ENCODE data around the gene KLHL29. TPM values are rescaled to one million over a fixed set of nuclear protein-coding genes. Genes with fewer than 3 reads are reported as not detected.

KLHL29 gene
- total RNA-seq, 1 experiment from 2014 or later, result 43.1 TPM

GRCh38 chr2:23536326-23536725 is 151.3 kb downstream of the KLHL29 start:
- CTCF ChIA-PET, result interaction anchor here (0.6 kb wide), 2 partner anchors 10 to 187 kb away, joined by 3 read pairs; no protein-coding TSS in a partner anchor
- no peak for TF ChIP-seq CTCF (IDR thresholded peaks at IDR 0.05; ENCODE audit: unreplicated experiment)
- H3K27ac Mint-ChIP-seq (ENCODE audit: low read depth, unreplicated experiment), result no peak overlapping the region

GRCh38 chr2:23537991-23538390 is 153.0 kb downstream of the KLHL29 start:
- H3K9me3 Mint-ChIP-seq (ENCODE audit: unreplicated experiment), result no peaks in the 10 kb centered on the region
- CTCF ChIA-PET, result interaction anchor here (0.6 kb wide), 1 partner anchor 55 kb away, joined by 3 read pairs; no protein-coding TSS in a partner anchor
- POLR2A ChIA-PET, result interaction anchor here (0.6 kb wide), 1 partner anchor 1205 kb away, joined by 3 read pairs; no protein-coding TSS in a partner anchor

More at GRCh38 chr2:23536326-23536725, 151.3 kb downstream of the KLHL29 start:
- H3K9me3 Mint-ChIP-seq (ENCODE audit: unreplicated experiment), result no peaks in the 10 kb centered on the region
- H3K27me3 Mint-ChIP-seq (ENCODE audit: insufficient read depth, unreplicated experiment), result no peaks in the 10 kb centered on the region
- BruUV-seq (replicated peaks), result no TSS peak
- no peak for DNase-seq (ENCODE audit: unreplicated experiment)
- POLR2A ChIA-PET, result no interaction called here
- no peak overlapping the region for H3K4me3 Mint-ChIP-seq (ENCODE audit: unreplicated experiment)
- peaks cover 15% of the 10 kb centered on the region for H3K4me1 Mint-ChIP-seq (ENCODE audit: insufficient read depth, unreplicated experiment)
- H3K36me3 Mint-ChIP-seq (ENCODE audit: insufficient read depth, unreplicated experiment), result peaks cover 8% of the 10 kb centered on the region
- intact Hi-C loops (cut with micrococcal nuclease), result no loop called here

GRCh38 chr2:23538566-23538965 is 153.6 kb downstream of the KLHL29 start:
- intact Hi-C loops (cut with micrococcal nuclease), result no loop called here
- peaks cover 15% of the 10 kb centered on the region for H3K4me1 Mint-ChIP-seq (ENCODE audit: insufficient read depth, unreplicated experiment)
- ChIA-PET CTCF (no interaction called here), POLR2A (no interaction called here)
- H3K9me3 Mint-ChIP-seq (ENCODE audit: unreplicated experiment), result no peaks in the 10 kb centered on the region
- no peaks in the 10 kb centered on the region for H3K27me3 Mint-ChIP-seq (ENCODE audit: insufficient read depth, unreplicated experiment)
- H3K36me3 Mint-ChIP-seq (ENCODE audit: insufficient read depth, unreplicated experiment), result peaks cover 8% of the 10 kb centered on the region
- H3K4me3 Mint-ChIP-seq (ENCODE audit: unreplicated experiment), result no peak overlapping the region
- H3K27ac Mint-ChIP-seq (ENCODE audit: low read depth, unreplicated experiment), result no peak overlapping the region
- no TSS peak for BruUV-seq (replicated peaks)
- TF ChIP-seq CTCF (IDR thresholded peaks at IDR 0.05; ENCODE audit: unreplicated experiment), result no peak
- DNase-seq (ENCODE audit: unreplicated experiment), result no peak

More at GRCh38 chr2:23537991-23538390, 153.0 kb downstream of the KLHL29 start:
- H3K36me3 Mint-ChIP-seq (ENCODE audit: insufficient read depth, unreplicated experiment), result peaks cover 8% of the 10 kb centered on the region
- no TSS peak for BruUV-seq (replicated peaks)
- no peaks in the 10 kb centered on the region for H3K27me3 Mint-ChIP-seq (ENCODE audit: insufficient read depth, unreplicated experiment)
- TF ChIP-seq CTCF (IDR thresholded peaks at IDR 0.05; ENCODE audit: unreplicated experiment), result no peak
- no peak overlapping the region for H3K4me3 Mint-ChIP-seq (ENCODE audit: unreplicated experiment)
- H3K4me1 Mint-ChIP-seq (ENCODE audit: insufficient read depth, unreplicated experiment), result peaks cover 15% of the 10 kb centered on the region
- H3K27ac Mint-ChIP-seq (ENCODE audit: low read depth, unreplicated experiment), result no peak overlapping the region
- intact Hi-C loops (cut with micrococcal nuclease), result no loop called here
- no peak for DNase-seq (ENCODE audit: unreplicated experiment)

DNA sequence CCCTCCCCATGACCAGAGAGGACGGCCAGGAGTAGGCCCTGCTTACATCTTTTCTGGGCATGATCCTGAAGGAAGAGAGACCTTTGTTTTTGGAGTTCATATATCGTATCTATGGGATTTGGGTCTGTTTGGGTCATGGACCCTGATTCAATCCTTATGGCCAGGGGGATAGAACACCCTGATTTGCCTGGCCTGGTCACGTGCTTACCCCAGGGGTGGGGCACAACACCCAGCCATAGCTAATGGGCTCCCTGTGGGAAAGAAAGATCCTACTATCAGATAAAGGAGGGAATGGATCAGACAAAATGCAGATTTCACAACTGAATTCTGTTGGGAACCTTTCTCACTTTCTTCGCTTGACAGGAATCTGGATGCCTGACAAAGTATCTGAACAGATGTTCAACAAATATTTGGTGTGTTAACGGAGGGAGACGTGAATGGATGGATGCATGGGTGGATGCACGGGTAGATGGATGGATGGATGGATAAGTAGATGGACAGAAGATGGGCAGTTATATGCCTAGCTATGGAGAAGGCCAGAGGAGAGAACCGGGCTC is 155.9 kb downstream of the KLHL29 start:
- DNase-seq (ENCODE audit: unreplicated experiment), result no peak
- intact Hi-C loops (cut with micrococcal nuclease), result no loop called here
- CTCF ChIA-PET, result interaction anchor here (0.7 to 1.2 kb wide), 2 partner anchors 9 to 190 kb away, joined by 3 to 4 read pairs; no protein-coding TSS in a partner anchor
- Mint-ChIP-seq H3K4me3 (ENCODE audit: unreplicated experiment) (no peak overlapping the region), H3K9me3 (ENCODE audit: unreplicated experiment) (no peaks in the 10 kb centered on the region), H3K27ac (ENCODE audit: low read depth, unreplicated experiment) (no peak overlapping the region), H3K4me1 (ENCODE audit: insufficient read depth, unreplicated experiment) (peaks cover 6% of the 10 kb centered on the region), H3K27me3 (ENCODE audit: insufficient read depth, unreplicated experiment) (no peaks in the 10 kb centered on the region), H3K36me3 (ENCODE audit: insufficient read depth, unreplicated experiment) (peaks cover 5% of the 10 kb centered on the region)
- no peak for TF ChIP-seq CTCF (IDR thresholded peaks at IDR 0.05; ENCODE audit: unreplicated experiment)
- POLR2A ChIA-PET, result no interaction called here
- BruUV-seq (replicated peaks), result no TSS peak
